ENCODE measurements around the gene RAB11FIP4. TPM values are rescaled to one million over a fixed set of nuclear protein-coding genes. Genes with fewer than 3 reads are reported as not detected.

The RAB11FIP4 gene
- total RNA-seq, 1 experiment from 2014 or later: 2.8 TPM

DNA sequence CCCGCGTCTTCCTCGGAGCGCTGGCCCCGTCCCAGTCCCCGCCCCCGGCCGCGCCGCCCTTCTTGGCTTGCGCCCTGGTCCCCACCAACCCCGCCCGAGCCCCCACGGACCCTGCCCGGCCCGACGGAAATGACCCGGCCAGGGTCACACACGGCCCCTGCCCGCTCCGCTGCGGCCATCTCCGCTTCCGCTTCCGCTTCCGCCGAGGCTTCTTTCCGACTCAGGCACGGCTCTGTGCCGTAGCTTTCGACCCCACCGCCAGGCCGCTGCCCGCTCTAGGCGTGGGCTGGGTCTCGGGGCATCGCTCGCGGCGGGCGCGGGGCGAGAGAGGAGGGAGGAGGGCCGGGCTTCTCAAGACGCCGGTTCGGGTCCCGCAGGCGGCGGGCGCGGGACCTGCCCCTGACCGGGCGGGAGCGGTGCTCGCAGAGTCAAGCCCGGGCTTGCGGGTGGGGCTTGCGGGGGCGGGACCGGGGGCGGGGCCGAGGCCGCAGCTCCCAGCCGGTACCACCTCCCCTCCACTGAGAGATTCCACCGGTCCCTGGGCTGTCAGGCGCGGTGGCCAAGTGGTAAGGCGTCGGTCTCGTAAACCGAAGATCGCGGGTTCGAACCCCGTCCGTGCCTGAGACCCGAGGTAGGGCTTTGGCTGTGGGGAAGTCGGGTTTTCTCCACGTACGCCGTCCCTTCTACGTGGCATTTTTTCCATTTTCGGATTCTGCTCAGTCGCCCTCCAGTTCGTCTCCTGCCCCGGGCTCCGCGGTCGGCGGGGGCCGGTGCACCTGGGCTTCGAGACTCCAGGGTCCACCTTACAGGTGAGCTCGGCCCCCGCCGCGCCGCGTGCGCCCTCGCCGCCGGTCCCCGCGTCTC lies 158.3 kb downstream of the RAB11FIP4 start:
- POLR2A ChIA-PET: interaction anchor here (0.6 to 1.6 kb wide), 13 partner anchors 9 to 1975 kb away, joined by 3 to 7 read pairs (median 3); partner anchors contain the start of gene COPRS
- TSS peak; percentile 100 for BruUV-seq (replicated peaks)
- H3K4me1 Mint-ChIP-seq (ENCODE audit: insufficient read depth, unreplicated experiment): peaks cover 17% of the 10 kb centered on the region
- peak overlapping the region; percentile 32 for H3K27ac Mint-ChIP-seq (ENCODE audit: low read depth, unreplicated experiment)
- H3K27me3 Mint-ChIP-seq (ENCODE audit: insufficient read depth, unreplicated experiment): no peaks in the 10 kb centered on the region
- intact Hi-C loops (cut with micrococcal nuclease): loop anchor here (10.0 kb wide), 1 partner anchor 125 kb away; no protein-coding TSS in a partner anchor
- DNase-seq (ENCODE audit: unreplicated experiment): peak; percentile 88
- H3K9me3 Mint-ChIP-seq (ENCODE audit: unreplicated experiment): no peaks in the 10 kb centered on the region
- peak overlapping the region; percentile 84 for H3K4me3 Mint-ChIP-seq (ENCODE audit: unreplicated experiment)
- no peaks in the 10 kb centered on the region for H3K36me3 Mint-ChIP-seq (ENCODE audit: insufficient read depth, unreplicated experiment)
- TF ChIP-seq, protein P1, sequence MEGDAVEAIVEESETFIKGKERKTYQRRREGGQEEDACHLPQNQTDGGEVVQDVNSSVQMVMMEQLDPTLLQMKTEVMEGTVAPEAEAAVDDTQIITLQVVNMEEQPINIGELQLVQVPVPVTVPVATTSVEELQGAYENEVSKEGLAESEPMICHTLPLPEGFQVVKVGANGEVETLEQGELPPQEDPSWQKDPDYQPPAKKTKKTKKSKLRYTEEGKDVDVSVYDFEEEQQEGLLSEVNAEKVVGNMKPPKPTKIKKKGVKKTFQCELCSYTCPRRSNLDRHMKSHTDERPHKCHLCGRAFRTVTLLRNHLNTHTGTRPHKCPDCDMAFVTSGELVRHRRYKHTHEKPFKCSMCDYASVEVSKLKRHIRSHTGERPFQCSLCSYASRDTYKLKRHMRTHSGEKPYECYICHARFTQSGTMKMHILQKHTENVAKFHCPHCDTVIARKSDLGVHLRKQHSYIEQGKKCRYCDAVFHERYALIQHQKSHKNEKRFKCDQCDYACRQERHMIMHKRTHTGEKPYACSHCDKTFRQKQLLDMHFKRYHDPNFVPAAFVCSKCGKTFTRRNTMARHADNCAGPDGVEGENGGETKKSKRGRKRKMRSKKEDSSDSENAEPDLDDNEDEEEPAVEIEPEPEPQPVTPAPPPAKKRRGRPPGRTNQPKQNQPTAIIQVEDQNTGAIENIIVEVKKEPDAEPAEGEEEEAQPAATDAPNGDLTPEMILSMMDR (IDR thresholded peaks at IDR 0.05; ENCODE audit: unreplicated experiment): no peak
- CTCF ChIA-PET: interaction anchor here (0.9 to 1.5 kb wide), 2 partner anchors 67 to 292 kb away, joined by 4 to 5 read pairs; no protein-coding TSS in a partner anchor

DNA sequence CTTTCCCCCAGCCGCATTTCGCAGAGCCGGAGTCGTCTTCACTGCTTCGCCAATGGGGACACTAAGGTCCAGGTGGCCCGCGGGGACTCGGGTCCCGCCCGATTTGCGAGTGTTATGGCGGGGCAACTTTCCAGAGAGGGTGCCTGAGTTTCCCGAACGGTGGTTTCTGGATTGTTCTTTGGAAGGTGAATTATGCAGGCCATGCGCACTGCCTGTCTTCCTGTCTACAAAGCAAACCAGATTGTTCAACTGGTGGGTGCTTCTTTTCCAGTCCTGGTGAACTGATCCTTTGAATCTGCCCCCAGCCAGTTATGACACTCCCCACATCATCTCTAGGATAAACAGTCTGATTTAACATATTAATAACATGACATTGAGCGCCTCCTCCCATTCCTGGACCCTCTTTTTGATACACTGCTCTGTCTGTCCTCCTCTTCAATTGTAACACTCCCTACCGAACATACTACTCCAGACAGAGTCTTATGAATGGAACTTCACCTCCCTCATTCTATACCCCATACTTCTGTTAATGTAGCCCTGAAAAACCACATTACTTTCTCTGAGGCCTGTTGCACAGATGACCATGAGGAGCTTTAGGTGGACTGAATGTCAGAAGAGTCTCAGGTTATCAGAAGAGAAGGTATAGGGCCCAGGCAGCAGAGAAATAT lies 159.0 kb downstream of the RAB11FIP4 start:
- H3K4me1 Mint-ChIP-seq (ENCODE audit: insufficient read depth, unreplicated experiment): peaks cover 17% of the 10 kb centered on the region
- no peaks in the 10 kb centered on the region for H3K27me3 Mint-ChIP-seq (ENCODE audit: insufficient read depth, unreplicated experiment)
- H3K4me3 Mint-ChIP-seq (ENCODE audit: unreplicated experiment): peak overlapping the region; percentile 84
- peak overlapping the region; percentile 32 for H3K27ac Mint-ChIP-seq (ENCODE audit: low read depth, unreplicated experiment)
- ChIA-PET POLR2A (interaction anchor here (1.3 to 1.6 kb wide), 2 partner anchors 23 to 276 kb away, joined by 4 to 7 read pairs; no protein-coding TSS in a partner anchor), CTCF (interaction anchor here (1.5 kb wide), 1 partner anchor 292 kb away, joined by 5 read pairs; no protein-coding TSS in a partner anchor)
- no TSS peak for BruUV-seq (replicated peaks)
- no peaks in the 10 kb centered on the region for H3K9me3 Mint-ChIP-seq (ENCODE audit: unreplicated experiment)
- DNase-seq (ENCODE audit: unreplicated experiment): no peak
- H3K36me3 Mint-ChIP-seq (ENCODE audit: insufficient read depth, unreplicated experiment): no peaks in the 10 kb centered on the region
- TF ChIP-seq, protein P1 (IDR thresholded peaks at IDR 0.05; ENCODE audit: unreplicated experiment): no peak
- intact Hi-C loops (cut with micrococcal nuclease): loop anchor here (10.0 kb wide), 1 partner anchor 124 kb away; no protein-coding TSS in a partner anchor

DNA sequence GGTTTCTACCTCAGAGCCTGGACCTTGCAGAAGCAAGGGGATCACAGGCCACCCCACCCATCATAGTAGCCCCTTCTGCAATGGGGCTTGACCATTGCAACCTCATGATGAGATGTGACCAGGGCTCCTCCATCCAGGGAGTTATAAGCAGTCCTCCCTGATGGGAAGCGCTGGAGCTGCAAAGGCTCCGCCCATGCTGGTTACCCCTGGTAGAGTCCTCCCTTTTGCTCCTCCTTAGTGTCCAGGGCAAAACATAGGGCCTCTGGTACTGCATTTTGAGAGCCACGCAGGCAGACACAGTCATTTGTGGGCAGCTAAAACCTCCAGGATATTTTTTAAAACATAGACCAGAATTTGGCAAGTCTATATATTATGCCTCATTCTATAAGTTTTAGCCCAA lies 161.1 kb downstream of the RAB11FIP4 start:
- ChIA-PET POLR2A (interaction anchor here (0.6 kb wide), 2 partner anchors 599 to 851 kb away, joined by 3 read pairs; no protein-coding TSS in a partner anchor), CTCF (interaction anchor here (0.6 to 11.0 kb wide), 2 partner anchors 127 to 290 kb away, joined by 4 to 185 read pairs; no protein-coding TSS in a partner anchor)
- intact Hi-C loops (cut with micrococcal nuclease): loop anchor here (10.0 kb wide), 1 partner anchor 122 kb away; no protein-coding TSS in a partner anchor
- H3K4me3 Mint-ChIP-seq (ENCODE audit: unreplicated experiment): no peak overlapping the region
- no peak for DNase-seq (ENCODE audit: unreplicated experiment)
- H3K27me3 Mint-ChIP-seq (ENCODE audit: insufficient read depth, unreplicated experiment): no peaks in the 10 kb centered on the region
- no peaks in the 10 kb centered on the region for H3K9me3 Mint-ChIP-seq (ENCODE audit: unreplicated experiment)
- peaks cover 17% of the 10 kb centered on the region for H3K4me1 Mint-ChIP-seq (ENCODE audit: insufficient read depth, unreplicated experiment)
- BruUV-seq (replicated peaks): no TSS peak
- H3K36me3 Mint-ChIP-seq (ENCODE audit: insufficient read depth, unreplicated experiment): no peaks in the 10 kb centered on the region
- no peak overlapping the region for H3K27ac Mint-ChIP-seq (ENCODE audit: low read depth, unreplicated experiment)
- TF ChIP-seq, protein P1 (IDR thresholded peaks at IDR 0.05; ENCODE audit: unreplicated experiment): no peak

All from MCF 10A (cell line).